A549 (cell line): ENCODE data around the gene TNFAIP3. TPM values are rescaled to one million over a fixed set of nuclear protein-coding genes. Genes with fewer than 3 reads are reported as not detected.

Source experiments
- ATAC-seq, 2 experiments: fragments of 200-7000 bp in 1 of 2; fragments of >200 bp in 1 of 2; cut with Nextera tagmentation in 1 of 2; cut with Tn5 transposase in 1 of 2; 3 replicates each; pipeline versions ENCODE4 v1.8.0 to v1.9.1; 2018 to 2020; ENCODE audit warnings: mild to moderate bottlenecking in 1 of 2, moderate library complexity in 1 of 2
- CTCF ChIA-PET: fragments of 300-600 bp; sonication (Branson Sonifier 250); formaldehyde crosslinking; extraction: SDS; loops from one replicate; lab custom pipeline; 2021; ENCODE audit warnings: antibody characterized with exemption, inconsistent platforms; lab: Yijun Ruan, JAX
- POLR2A ChIA-PET: fragments of 350-600 bp; formaldehyde crosslinking; extraction: SDS; loops from one replicate; lab custom pipeline; 2021; ENCODE audit warnings: antibody characterized with exemption, inconsistent platforms; lab: Yijun Ruan, JAX
- DNase-seq, 2 experiments: peaks; one replicate each; pipeline versions ENCODE4 v3.0.0 to v3.0.0-alpha.2; 2011 to 2016; ENCODE audit warnings: low read depth in 1 of 2, low spot score in 1 of 2
- FAIRE-seq: peaks from 2 replicates; lab custom pipeline; 2011; peaks lifted over from hg19 to GRCh38; lab: Jason Lieb, UNC
- H3K27ac ChIP-seq, 2 experiments: fragments of >200 bp; sonication (Bioruptor Twin); formaldehyde crosslinking; 3 replicates each; pipeline ENCODE4 v1.5.1; 2016 to 2017
- H3K4me1 ChIP-seq: fragments of >200 bp; sonication (Bioruptor Twin); formaldehyde crosslinking; 3 replicates; pipeline ENCODE4 v1.6.1; 2016
- H3K4me2 ChIP-seq: fragments of >200 bp; sonication (Bioruptor Twin); formaldehyde crosslinking; 3 replicates; pipeline ENCODE4 v1.6.1; 2016
- H3K4me3 ChIP-seq: fragments of >200 bp; sonication (Bioruptor Twin); formaldehyde crosslinking; 3 replicates; pipeline ENCODE4 v1.5.1; 2016
- H3K9me3 ChIP-seq: fragments of >200 bp; sonication (Bioruptor Twin); formaldehyde crosslinking; 3 replicates; pipeline ENCODE4 v1.6.1; 2016
- CEBPB ChIP-seq, 2 experiments: fragments of >200 bp in 1 of 2; sonication (Bioruptor Twin) in 1 of 2; formaldehyde crosslinking in 1 of 2; IDR thresholded peaks; 2 replicates each; pipeline ENCODE4 v1.6.1; 2012 to 2016
- CHD2 ChIP-seq: fragments of 150-350 bp; IDR thresholded peaks from 2 replicates; pipeline ENCODE4 v1.6.1; 2014; ENCODE audit warnings: low read length; ENCODE audit not compliant: partially characterized antibody
- CHD4 ChIP-seq: fragments of 200-600 bp; sonication (generic); IDR thresholded peaks from 2 replicates; pipeline ENCODE4 v1.6.1; 2016; ENCODE audit warnings: antibody characterized with exemption, mild to moderate bottlenecking, borderline replicate concordance
- E2F6 ChIP-seq: IDR thresholded peaks from 2 replicates; pipeline ENCODE4 v1.6.1; 2012; ENCODE audit warnings: low read depth, borderline replicate concordance
- ESRRA ChIP-seq: fragments of 150-350 bp; IDR thresholded peaks from 2 replicates; pipeline ENCODE4 v1.6.1; 2014; ENCODE audit warnings: mild to moderate bottlenecking, low read length, borderline replicate concordance
- GATA3 ChIP-seq: IDR thresholded peaks from 2 replicates; pipeline ENCODE4 v1.6.1; 2012; ENCODE audit warnings: borderline replicate concordance
- HOXA7 ChIP-seq: fragments of 250-450 bp; sonication (Bioruptor Pico); IDR thresholded peaks from 2 replicates; pipeline ENCODE4 v1.5.0; 2020; ENCODE audit warnings: mild to moderate bottlenecking, moderate library complexity
- NR3C1 ChIP-seq: fragments of >200 bp; sonication (Bioruptor Twin); formaldehyde crosslinking; IDR thresholded peaks from 3 replicates; pipeline ENCODE4 v1.6.1; 2017
- POLR2AphosphoS2 ChIP-seq: conservative IDR thresholded peaks from 2 replicates; pipeline ENCODE4 v1.6.1; 2012; ENCODE audit warnings: low read length, improper control_type of control experiment, inconsistent platforms
- RARB ChIP-seq: fragments of 250-450 bp; sonication (Bioruptor Pico); IDR thresholded peaks from 2 replicates; pipeline ENCODE4 v1.8.0; 2021; ENCODE audit warnings: mild to moderate bottlenecking, moderate library complexity
- RNF2 ChIP-seq: fragments of 200-600 bp; sonication (generic); IDR thresholded peaks from 2 replicates; pipeline ENCODE4 v1.6.1; 2016; ENCODE audit warnings: low read depth, mild to moderate bottlenecking, antibody characterized with exemption, moderate library complexity, borderline replicate concordance
- SMC3 ChIP-seq: fragments of >200 bp; sonication (Bioruptor Twin); formaldehyde crosslinking; IDR thresholded peaks from 3 replicates; pipeline ENCODE4 v1.6.1; 2018; ENCODE audit warnings: inconsistent platforms
- TP53 ChIP-seq: fragments of 250-450 bp; sonication (Bioruptor Pico); IDR thresholded peaks from 2 replicates; pipeline ENCODE4 v1.5.0; 2021; ENCODE audit warnings: mild to moderate bottlenecking, moderate library complexity
- USF2 ChIP-seq: fragments of 450-650 bp; IDR thresholded peaks from 2 replicates; pipeline ENCODE4 v1.6.1; 2014; ENCODE audit warnings: antibody characterized with exemption
- ZNF302 ChIP-seq: fragments of 250-450 bp; sonication (Bioruptor Pico); IDR thresholded peaks from 2 replicates; pipeline ENCODE4 v1.9.0; 2021; ENCODE audit warnings: inconsistent platforms, mild to moderate bottlenecking, moderate library complexity
- ZSCAN20 ChIP-seq: fragments of 250-450 bp; sonication (Bioruptor Pico); IDR thresholded peaks from 2 replicates; pipeline ENCODE4 v1.8.0; 2022; ENCODE audit warnings: mild to moderate bottlenecking, moderate library complexity
- WGBS: methylation state at CpG from one replicate; pipeline ENCODE4 v1.1.6; 2017; ENCODE audit errors: missing lambda C conversion rate; 5-methylcytosine and 5-hydroxymethylcytosine counted together
- polyA plus RNA-seq, 4 experiments: library from polyadenylated mRNA; depleted of rRNA in 3 of 4; stranded (reverse); fragments of >200 nt; fragmentation: RNase III in 1 of 4; extraction: RNeasy Plus Mini Kit Qiagen cat#74134 plus additional on column Dnase treatment in 1 of 4; gene quantifications; 2 replicates in 3 of 4; 3 replicates in 1 of 4; pipeline ENCODE4 v1.2.3, GENCODE V29; 2011 to 2017
- TF ChIP-seq, protein P1 (sequence below): fragments of 200-600 bp; sonication (generic); IDR thresholded peaks from 2 replicates; pipeline ENCODE4 v1.6.1; 2016; ENCODE audit warnings: antibody characterized with exemption, mild to moderate bottlenecking, moderate library complexity
- TF ChIP-seq, protein P2 (sequence below): fragments of 250-450 bp; sonication (Bioruptor Pico); IDR thresholded peaks from 2 replicates; pipeline ENCODE4 v1.5.0; 2021; ENCODE audit warnings: mild to moderate bottlenecking, moderate library complexity, borderline replicate concordance

The TNFAIP3 gene
- polyA plus RNA-seq, 2 of the 4 experiments (the other 2 are of a cell fraction): 2.7 to 8.5 TPM

- Histone ChIP-seq H3K4me2 (no peak overlapping the region), H3K4me1 (peaks cover 26% of the 10 kb centered on the region), H3K27ac (peak overlapping the region; percentile 21 to 72; a peak in 1 of 6 replicates), H3K4me3 (no peak overlapping the region), H3K9me3 (no peaks in the 10 kb centered on the region)
- ATAC-seq (no peak), FAIRE-seq (no peak), DNase-seq (no peak)
- WGBS: 94% methylated on average over 6 of the region's 6 CpGs
- ChIA-PET POLR2A (no interaction called here), CTCF (interaction anchor here (1.1 kb wide), 1 partner anchor 129 kb away, joined by 3 read pairs; no protein-coding TSS in a partner anchor)
- TF ChIP-seq POLR2AphosphoS2 (no peak), E2F6 (no peak), RARB (CRISPR knock-in tag) (no peak), ZNF302 (CRISPR knock-in tag) (no peak), TP53 (CRISPR knock-in tag) (no peak), CEBPB (IDR thresholded peaks at IDR 0.05) (no peak)
Observed at GRCh38 chr6:137875058-137875520, 8.0 kb downstream of the TNFAIP3 start.

- WGBS: 98% methylated on average over 3 of the region's 3 CpGs
- DNase-seq (no peak), ATAC-seq (no peak), FAIRE-seq (no peak)
- ChIA-PET POLR2A (no interaction called here), CTCF (interaction anchor here (1.1 kb wide), 1 partner anchor 128 kb away, joined by 3 read pairs; no protein-coding TSS in a partner anchor)
- Histone ChIP-seq H3K4me1 (peaks cover 24% of the 10 kb centered on the region), H3K9me3 (no peaks in the 10 kb centered on the region), H3K4me2 (no peak overlapping the region), H3K4me3 (no peak overlapping the region), H3K27ac (no peak overlapping the region; a peak in 1 of 6 replicates)
- TF ChIP-seq ESRRA: no peak
- no peak for TF ChIP-seq CHD2
- TF ChIP-seq USF2: no peak
- no peak for TF ChIP-seq HOXA7 (CRISPR knock-in tag)
- TF ChIP-seq SMC3: no peak
- TF ChIP-seq CHD4: no peak
- no peak for TF ChIP-seq GATA3
- no peak for TF ChIP-seq TP53 (CRISPR knock-in tag)
- TF ChIP-seq, protein P1, sequence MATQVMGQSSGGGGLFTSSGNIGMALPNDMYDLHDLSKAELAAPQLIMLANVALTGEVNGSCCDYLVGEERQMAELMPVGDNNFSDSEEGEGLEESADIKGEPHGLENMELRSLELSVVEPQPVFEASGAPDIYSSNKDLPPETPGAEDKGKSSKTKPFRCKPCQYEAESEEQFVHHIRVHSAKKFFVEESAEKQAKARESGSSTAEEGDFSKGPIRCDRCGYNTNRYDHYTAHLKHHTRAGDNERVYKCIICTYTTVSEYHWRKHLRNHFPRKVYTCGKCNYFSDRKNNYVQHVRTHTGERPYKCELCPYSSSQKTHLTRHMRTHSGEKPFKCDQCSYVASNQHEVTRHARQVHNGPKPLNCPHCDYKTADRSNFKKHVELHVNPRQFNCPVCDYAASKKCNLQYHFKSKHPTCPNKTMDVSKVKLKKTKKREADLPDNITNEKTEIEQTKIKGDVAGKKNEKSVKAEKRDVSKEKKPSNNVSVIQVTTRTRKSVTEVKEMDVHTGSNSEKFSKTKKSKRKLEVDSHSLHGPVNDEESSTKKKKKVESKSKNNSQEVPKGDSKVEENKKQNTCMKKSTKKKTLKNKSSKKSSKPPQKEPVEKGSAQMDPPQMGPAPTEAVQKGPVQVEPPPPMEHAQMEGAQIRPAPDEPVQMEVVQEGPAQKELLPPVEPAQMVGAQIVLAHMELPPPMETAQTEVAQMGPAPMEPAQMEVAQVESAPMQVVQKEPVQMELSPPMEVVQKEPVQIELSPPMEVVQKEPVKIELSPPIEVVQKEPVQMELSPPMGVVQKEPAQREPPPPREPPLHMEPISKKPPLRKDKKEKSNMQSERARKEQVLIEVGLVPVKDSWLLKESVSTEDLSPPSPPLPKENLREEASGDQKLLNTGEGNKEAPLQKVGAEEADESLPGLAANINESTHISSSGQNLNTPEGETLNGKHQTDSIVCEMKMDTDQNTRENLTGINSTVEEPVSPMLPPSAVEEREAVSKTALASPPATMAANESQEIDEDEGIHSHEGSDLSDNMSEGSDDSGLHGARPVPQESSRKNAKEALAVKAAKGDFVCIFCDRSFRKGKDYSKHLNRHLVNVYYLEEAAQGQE: no peak
- TF ChIP-seq ZSCAN20 (CRISPR knock-in tag): no peak
- TF ChIP-seq NR3C1: no peak
- TF ChIP-seq, protein P2, sequence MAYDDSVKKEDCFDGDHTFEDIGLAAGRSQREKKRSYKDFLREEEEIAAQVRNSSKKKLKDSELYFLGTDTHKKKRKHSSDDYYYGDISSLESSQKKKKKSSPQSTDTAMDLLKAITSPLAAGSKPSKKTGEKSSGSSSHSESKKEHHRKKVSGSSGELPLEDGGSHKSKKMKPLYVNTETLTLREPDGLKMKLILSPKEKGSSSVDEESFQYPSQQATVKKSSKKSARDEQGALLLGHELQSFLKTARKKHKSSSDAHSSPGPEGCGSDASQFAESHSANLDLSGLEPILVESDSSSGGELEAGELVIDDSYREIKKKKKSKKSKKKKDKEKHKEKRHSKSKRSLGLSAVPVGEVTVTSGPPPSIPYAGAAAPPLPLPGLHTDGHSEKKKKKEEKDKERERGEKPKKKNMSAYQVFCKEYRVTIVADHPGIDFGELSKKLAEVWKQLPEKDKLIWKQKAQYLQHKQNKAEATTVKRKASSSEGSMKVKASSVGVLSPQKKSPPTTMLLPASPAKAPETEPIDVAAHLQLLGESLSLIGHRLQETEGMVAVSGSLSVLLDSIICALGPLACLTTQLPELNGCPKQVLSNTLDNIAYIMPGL (CRISPR knock-in tag): no peak
- no peak for TF ChIP-seq RNF2
- TF ChIP-seq, all 56 proteins: peak for 0
Observed at GRCh38 chr6:137875606-137876005, 8.5 kb downstream of the TNFAIP3 start.
